ENCODE data around the gene C1QTNF12. TPM values are rescaled to one million over a fixed set of nuclear protein-coding genes. Genes with fewer than 3 reads are reported as not detected.

C1QTNF12 gene
- total RNA-seq, 4 donors from 2014 or later: 2.7 TPM; not detected in 3

- no peaks in the 10 kb centered on the region for H3K9me3 ChIP-seq
- H3K27me3 ChIP-seq: no peaks in the 10 kb centered on the region
- TF ChIP-seq, protein P1, sequence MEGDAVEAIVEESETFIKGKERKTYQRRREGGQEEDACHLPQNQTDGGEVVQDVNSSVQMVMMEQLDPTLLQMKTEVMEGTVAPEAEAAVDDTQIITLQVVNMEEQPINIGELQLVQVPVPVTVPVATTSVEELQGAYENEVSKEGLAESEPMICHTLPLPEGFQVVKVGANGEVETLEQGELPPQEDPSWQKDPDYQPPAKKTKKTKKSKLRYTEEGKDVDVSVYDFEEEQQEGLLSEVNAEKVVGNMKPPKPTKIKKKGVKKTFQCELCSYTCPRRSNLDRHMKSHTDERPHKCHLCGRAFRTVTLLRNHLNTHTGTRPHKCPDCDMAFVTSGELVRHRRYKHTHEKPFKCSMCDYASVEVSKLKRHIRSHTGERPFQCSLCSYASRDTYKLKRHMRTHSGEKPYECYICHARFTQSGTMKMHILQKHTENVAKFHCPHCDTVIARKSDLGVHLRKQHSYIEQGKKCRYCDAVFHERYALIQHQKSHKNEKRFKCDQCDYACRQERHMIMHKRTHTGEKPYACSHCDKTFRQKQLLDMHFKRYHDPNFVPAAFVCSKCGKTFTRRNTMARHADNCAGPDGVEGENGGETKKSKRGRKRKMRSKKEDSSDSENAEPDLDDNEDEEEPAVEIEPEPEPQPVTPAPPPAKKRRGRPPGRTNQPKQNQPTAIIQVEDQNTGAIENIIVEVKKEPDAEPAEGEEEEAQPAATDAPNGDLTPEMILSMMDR (IDR thresholded peaks at IDR 0.05 in 4 of 5, conservative IDR thresholded peaks at IDR 0.05 in 1 of 5): no peak
- TF ChIP-seq POLR2A (IDR thresholded peaks at IDR 0.05): no peak
- no peak overlapping the region for H3K27ac ChIP-seq
- ATAC-seq (no peak), DNase-seq (no peak)
- intact Hi-C loops (cut with DNase I; ENCODE audit: low total_unique reads): no loop called here
- no peaks in the 10 kb centered on the region for H3K4me1 ChIP-seq
- no peak overlapping the region for H3K4me3 ChIP-seq
- in situ Hi-C loops (cut with MboI; ENCODE audit: low sequenced_read_pairs in 4 of 4): loop anchor here in 2 of 4 donors (25.0 kb wide), 2 partner anchors 125 to 150 kb away; partner anchors contain the start of gene C1orf159 (in 1 of the 2)
- H3K36me3 ChIP-seq: peaks cover 0 to 53% of the 10 kb centered on the region in 2 donors
Measured at GRCh38 chr1:1262071-1262470, 15.5 kb upstream of the C1QTNF12 start.

DNA sequence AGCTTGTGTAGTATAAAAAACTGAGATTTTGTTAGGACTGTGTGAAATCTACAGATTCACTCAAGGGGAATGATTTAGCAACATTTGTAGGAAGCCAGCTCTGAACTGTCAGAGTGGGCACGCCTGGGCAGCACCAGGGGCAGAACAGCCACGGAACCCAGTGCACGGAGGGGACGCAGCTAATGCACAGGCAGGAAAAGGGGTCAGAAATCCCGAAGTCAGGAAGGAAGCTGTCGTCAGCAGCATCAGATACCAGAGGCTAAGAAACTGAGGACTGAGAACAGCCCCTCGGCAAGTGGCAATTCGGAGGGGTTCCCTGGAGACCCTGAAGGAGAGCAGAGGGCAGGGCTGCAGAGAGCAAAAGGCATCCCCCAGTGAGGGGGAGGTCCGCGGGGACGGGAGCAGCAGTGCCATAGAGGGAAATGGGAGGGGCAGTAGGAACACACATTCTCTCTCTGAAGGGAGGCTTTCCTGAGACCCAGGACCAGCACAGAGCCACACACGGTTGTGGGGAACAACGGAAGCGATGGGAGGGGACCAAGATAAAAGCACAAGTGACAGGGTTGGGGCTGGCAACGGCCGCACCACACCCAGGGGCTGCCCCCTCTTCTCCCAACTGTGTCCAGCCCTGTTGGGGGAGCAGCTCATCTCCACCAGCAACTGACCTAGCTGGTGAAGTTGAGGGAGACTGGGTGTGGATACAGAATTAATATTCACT, 14.5 kb upstream of the C1QTNF12 start:
- Histone ChIP-seq H3K4me3 (no peak overlapping the region), H3K4me1 (no peaks in the 10 kb centered on the region), H3K27me3 (no peaks in the 10 kb centered on the region), H3K27ac (no peak overlapping the region), H3K36me3 (peaks cover 0 to 61% of the 10 kb centered on the region in 2 donors), H3K9me3 (no peaks in the 10 kb centered on the region)
- DNase-seq (no peak), ATAC-seq (no peak)
- in situ Hi-C loops (cut with MboI; ENCODE audit: low sequenced_read_pairs in 4 of 4): loop anchor here in 2 of 4 donors (25.0 kb wide), 2 partner anchors 124 to 149 kb away; partner anchors contain the start of gene C1orf159 (in 1 of the 2)
- TF ChIP-seq, protein P1 (IDR thresholded peaks at IDR 0.05 in 4 of 5, conservative IDR thresholded peaks at IDR 0.05 in 1 of 5): no peak
- no peak for TF ChIP-seq POLR2A (IDR thresholded peaks at IDR 0.05)
- intact Hi-C loops (cut with DNase I; ENCODE audit: low total_unique reads): no loop called here

DNA sequence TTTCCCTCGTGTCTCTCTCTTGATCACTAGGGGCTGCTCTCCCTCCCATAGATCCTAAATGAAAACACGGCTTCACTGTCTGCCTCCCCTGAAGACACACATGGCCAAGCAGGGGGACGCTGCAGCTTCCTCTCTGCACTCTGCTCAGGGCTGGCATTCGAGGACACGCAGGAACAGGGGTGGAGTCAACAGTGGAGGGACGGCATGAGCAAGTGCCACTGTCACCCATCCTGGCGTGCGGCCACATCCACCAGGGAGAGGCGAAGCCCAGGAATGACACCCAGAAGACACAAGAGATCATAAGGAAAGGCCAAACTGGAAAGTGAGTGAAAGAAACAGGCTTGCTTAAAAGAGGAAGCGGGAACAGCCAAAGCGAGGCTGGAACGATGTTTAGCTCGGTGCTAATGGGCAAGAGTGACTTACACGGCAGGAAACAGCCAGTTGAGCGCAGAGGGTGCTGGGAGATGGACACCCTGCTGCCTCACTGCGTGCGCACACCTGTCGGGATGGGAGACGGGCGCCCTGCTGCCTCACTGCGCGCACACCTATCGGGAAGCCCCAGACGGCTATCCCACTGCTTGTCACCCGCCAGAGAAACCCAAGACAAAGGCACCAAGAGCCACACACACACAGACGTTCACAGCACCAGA, 13.6 kb upstream of the C1QTNF12 start:
- ATAC-seq (no peak), DNase-seq (no peak)
- Histone ChIP-seq H3K27ac (no peak overlapping the region), H3K36me3 (peaks cover 0 to 66% of the 10 kb centered on the region in 2 donors), H3K9me3 (no peaks in the 10 kb centered on the region), H3K4me1 (no peaks in the 10 kb centered on the region), H3K27me3 (no peaks in the 10 kb centered on the region), H3K4me3 (no peak overlapping the region)
- intact Hi-C loops (cut with DNase I; ENCODE audit: low total_unique reads): no loop called here
- TF ChIP-seq, protein P1 (IDR thresholded peaks at IDR 0.05 in 4 of 5, conservative IDR thresholded peaks at IDR 0.05 in 1 of 5): no peak
- TF ChIP-seq POLR2A (IDR thresholded peaks at IDR 0.05): no peak
- in situ Hi-C loops (cut with MboI; ENCODE audit: low sequenced_read_pairs in 4 of 4): loop anchor here in 2 of 4 donors (25.0 kb wide), 2 partner anchors 123 to 148 kb away; partner anchors contain the start of gene C1orf159 (in 1 of the 2)

GRCh38 chr1:1259540-1259939, 13.0 kb upstream of the C1QTNF12 start:
- in situ Hi-C loops (cut with MboI; ENCODE audit: low sequenced_read_pairs in 4 of 4) (loop anchor here in 2 of 4 donors (25.0 kb wide), 2 partner anchors 122 to 147 kb away; partner anchors contain the start of gene C1orf159 (in 1 of the 2)), intact Hi-C loops (cut with DNase I; ENCODE audit: low total_unique reads) (no loop called here)
- no peaks in the 10 kb centered on the region for H3K27me3 ChIP-seq
- ATAC-seq (no peak), DNase-seq (no peak)
- TF ChIP-seq, protein P1 (IDR thresholded peaks at IDR 0.05 in 4 of 5, conservative IDR thresholded peaks at IDR 0.05 in 1 of 5): no peak
- no peak for TF ChIP-seq POLR2A (IDR thresholded peaks at IDR 0.05)
- H3K36me3 ChIP-seq: peaks cover 0 to 71% of the 10 kb centered on the region in 2 donors
- no peak overlapping the region for H3K4me3 ChIP-seq
- H3K27ac ChIP-seq: no peak overlapping the region
- no peaks in the 10 kb centered on the region for H3K4me1 ChIP-seq
- H3K9me3 ChIP-seq: no peaks in the 10 kb centered on the region
